HEK293 (cell line): ENCODE data around the gene TMIE.
A peak's percentile ranks its signal among the peaks of the same experiment; 100 is the strongest.
"Not testable (repeated sequence)": the region's sequence is repeated elsewhere in the genome, so short reads cannot be mapped to it uniquely, and the experiment has no call there.

Source experiments
- CTCF ChIA-PET: fragments of 350-600 bp; formaldehyde crosslinking; extraction: SDS; loops from one replicate; lab custom pipeline; 2021; ENCODE audit warnings: antibody characterized with exemption; lab: Yijun Ruan, JAX
- POLR2A ChIA-PET: fragments of 300-600 bp; formaldehyde crosslinking; extraction: SDS; loops from one replicate; lab custom pipeline; 2020; ENCODE audit warnings: antibody characterized with exemption, inconsistent platforms; lab: Yijun Ruan, JAX
- H3K27ac ChIP-seq: fragments of 200-500 bp; sonication (Bioruptor generic); 2 replicates; pipeline ENCODE4 v1.5.1; 2014; ENCODE audit warnings: low read depth, low read length, control low read depth, inconsistent platforms; ENCODE audit errors: extremely low read depth
- H3K36me3 ChIP-seq, 2 experiments: fragments of 200-500 bp in 1 of 2; sonication (Bioruptor generic) in 1 of 2; 1 replicate in 1 of 2; 2 replicates in 1 of 2; pipeline ENCODE4 v1.5.1; 2014 to 2017; ENCODE audit warnings: inconsistent platforms in 2 of 2, low read length in 2 of 2; ENCODE audit not compliant: control insufficient read depth in 2 of 2, insufficient read depth in 1 of 2
- H3K4me1 ChIP-seq: fragments of 200-500 bp; sonication (Bioruptor generic); 2 replicates; pipeline ENCODE4 v1.5.1; 2014; ENCODE audit warnings: mild to moderate bottlenecking, low read length, inconsistent platforms; ENCODE audit not compliant: control insufficient read depth, insufficient read depth
- H3K4me3 ChIP-seq: 2 replicates; pipeline ENCODE4 v1.5.1; 2011; ENCODE audit warnings: low read depth, mild to moderate bottlenecking, control low read depth, low read length, moderate library complexity
- H3K9me3 ChIP-seq: fragments of 200-500 bp; sonication (Bioruptor generic); 2 replicates; pipeline ENCODE4 v1.5.1; 2014; ENCODE audit warnings: low read depth, low read length, inconsistent platforms; ENCODE audit not compliant: control insufficient read depth, insufficient read depth
- KLF8 ChIP-seq: fragments of 450-650 bp; formaldehyde crosslinking; IDR thresholded peaks from 2 replicates; pipeline ENCODE4 v1.5.1; 2016; ENCODE audit warnings: missing biosample characterization, missing genetic modification characterization
- PATZ1 ChIP-seq: fragments of 450-650 bp; formaldehyde crosslinking; IDR thresholded peaks from 2 replicates; pipeline ENCODE4 v1.5.1; 2016; ENCODE audit warnings: missing biosample characterization, missing genetic modification characterization
- RBAK ChIP-seq: fragments of 450-650 bp; formaldehyde crosslinking; IDR thresholded peaks from 2 replicates; pipeline ENCODE4 v1.5.1; 2016; ENCODE audit warnings: missing biosample characterization, missing genetic modification characterization
- REST ChIP-seq: fragments of 450-650 bp; formaldehyde crosslinking; IDR thresholded peaks from 2 replicates; pipeline ENCODE4 v1.5.1; 2016; ENCODE audit warnings: missing biosample characterization, missing genetic modification characterization
- ZNF114 ChIP-seq: fragments of 450-650 bp; formaldehyde crosslinking; IDR thresholded peaks from 2 replicates; pipeline ENCODE4 v1.5.0; 2017; ENCODE audit warnings: missing biosample characterization, missing genetic modification characterization
- ZNF146 ChIP-seq: fragments of 450-650 bp; formaldehyde crosslinking; IDR thresholded peaks from 2 replicates; pipeline ENCODE4 v1.5.1; 2016; ENCODE audit warnings: missing biosample characterization, missing genetic modification characterization
- ZNF148 ChIP-seq: fragments of 450-650 bp; formaldehyde crosslinking; IDR thresholded peaks from 2 replicates; pipeline ENCODE4 v1.5.0; 2017; ENCODE audit warnings: missing biosample characterization, missing genetic modification characterization, borderline replicate concordance
- ZNF221 ChIP-seq: fragments of 450-650 bp; formaldehyde crosslinking; IDR thresholded peaks from 2 replicates; pipeline ENCODE4 v1.5.1; 2017; ENCODE audit warnings: missing biosample characterization, missing genetic modification characterization, borderline replicate concordance
- ZNF239 ChIP-seq: fragments of 450-650 bp; formaldehyde crosslinking; IDR thresholded peaks from 2 replicates; pipeline ENCODE4 v1.5.1; 2016; ENCODE audit warnings: missing biosample characterization, missing genetic modification characterization
- ZNF302 ChIP-seq: fragments of 450-650 bp; formaldehyde crosslinking; IDR thresholded peaks from 2 replicates; pipeline ENCODE4 v1.5.1; 2016; ENCODE audit warnings: missing biosample characterization, missing genetic modification characterization, low read depth
- ZNF37A ChIP-seq: fragments of 450-650 bp; IDR thresholded peaks from 2 replicates; pipeline ENCODE4 v1.5.1; 2018; ENCODE audit warnings: missing biosample characterization, missing genetic modification characterization
- ZNF518A ChIP-seq: fragments of 450-650 bp; formaldehyde crosslinking; conservative IDR thresholded peaks from 2 replicates; pipeline ENCODE4 v1.5.1; 2016; ENCODE audit warnings: low read depth, missing biosample characterization, missing genetic modification characterization
- ZNF555 ChIP-seq: fragments of 450-650 bp; formaldehyde crosslinking; conservative IDR thresholded peaks from 2 replicates; pipeline ENCODE4 v1.5.1; 2017; ENCODE audit warnings: missing biosample characterization, mild to moderate bottlenecking, missing genetic modification characterization, inconsistent platforms
- ZNF654 ChIP-seq: fragments of 450-650 bp; formaldehyde crosslinking; IDR thresholded peaks from 2 replicates; pipeline ENCODE4 v1.5.1; 2016; ENCODE audit warnings: low read depth, missing biosample characterization, missing genetic modification characterization
- ZNF658 ChIP-seq: fragments of 450-650 bp; formaldehyde crosslinking; IDR thresholded peaks from 2 replicates; pipeline ENCODE4; 2016; ENCODE audit warnings: missing biosample characterization, missing genetic modification characterization
- ZNF670 ChIP-seq: fragments of 450-650 bp; formaldehyde crosslinking; IDR thresholded peaks from 2 replicates; pipeline ENCODE4 v1.5.1; 2016; ENCODE audit warnings: missing biosample characterization, missing genetic modification characterization, low read depth
- ZNF677 ChIP-seq: fragments of 450-650 bp; IDR thresholded peaks from 2 replicates; pipeline ENCODE4 v1.5.0; 2018; ENCODE audit warnings: missing biosample characterization, mild to moderate bottlenecking, missing genetic modification characterization, moderate library complexity

The TMIE gene

GRCh38 chr3:46737329-46737731 is 36.1 kb downstream of the TMIE start (continued):
- TF ChIP-seq PATZ1 (tag by site-specific recombination): no peak
- no peak for TF ChIP-seq RBAK
- TF ChIP-seq ZNF555 (tag by site-specific recombination): no peak
- no peak for TF ChIP-seq ZNF114
- no peak for TF ChIP-seq ZNF302 (tag by site-specific recombination)
- no peak for TF ChIP-seq ZNF37A
- no peak for TF ChIP-seq ZNF677 (tag by site-specific recombination)

- H3K36me3 ChIP-seq, H3K4me1 ChIP-seq, POLR2A ChIA-PET, H3K27ac ChIP-seq, H3K9me3 ChIP-seq, H3K4me3 ChIP-seq, CTCF ChIA-PET: not testable (repeated sequence)
- peak; percentile 72 for TF ChIP-seq ZNF146 (tag by site-specific recombination)
These were observed 38.4 kb downstream of the TMIE start for GRCh38 chr3:46739565-46739964.

GRCh38 chr3:46742992-46743585 is 41.9 kb downstream of the TMIE start:
- TF ChIP-seq ZNF654: no peak
- TF ChIP-seq REST (tag by site-specific recombination): peak; percentile 80
- Histone ChIP-seq H3K4me1 (no peaks in the 10 kb centered on the region), H3K4me3 (no peak overlapping the region), H3K9me3 (no peaks in the 10 kb centered on the region), H3K36me3 (no peaks in the 10 kb centered on the region), H3K27ac (no peak overlapping the region)
- POLR2A ChIA-PET: no interaction called here
- CTCF ChIA-PET: no interaction called here

- Histone ChIP-seq H3K4me3 (no peak overlapping the region), H3K27ac (no peak overlapping the region), H3K9me3 (no peaks in the 10 kb centered on the region), H3K36me3 (no peaks in the 10 kb centered on the region), H3K4me1 (no peaks in the 10 kb centered on the region)
- ChIA-PET CTCF (interaction anchor here (0.5 kb wide), 1 partner anchor 163 kb away, joined by 3 read pairs; no protein-coding TSS in a partner anchor), POLR2A (no interaction called here)
- TF ChIP-seq ZNF221: no peak
- TF ChIP-seq KLF8 (tag by site-specific recombination): no peak
- TF ChIP-seq ZNF239 (tag by site-specific recombination): no peak
- TF ChIP-seq ZNF518A (tag by site-specific recombination): no peak
- no peak for TF ChIP-seq ZNF670 (tag by site-specific recombination)
- TF ChIP-seq ZNF658 (tag by site-specific recombination): no peak
- TF ChIP-seq ZNF148 (tag by site-specific recombination): no peak
These were observed 45.5 kb downstream of the TMIE start for GRCh38 chr3:46746711-46747110.
